Measurements from ENCODE around the gene TMEM229B.

DNA sequence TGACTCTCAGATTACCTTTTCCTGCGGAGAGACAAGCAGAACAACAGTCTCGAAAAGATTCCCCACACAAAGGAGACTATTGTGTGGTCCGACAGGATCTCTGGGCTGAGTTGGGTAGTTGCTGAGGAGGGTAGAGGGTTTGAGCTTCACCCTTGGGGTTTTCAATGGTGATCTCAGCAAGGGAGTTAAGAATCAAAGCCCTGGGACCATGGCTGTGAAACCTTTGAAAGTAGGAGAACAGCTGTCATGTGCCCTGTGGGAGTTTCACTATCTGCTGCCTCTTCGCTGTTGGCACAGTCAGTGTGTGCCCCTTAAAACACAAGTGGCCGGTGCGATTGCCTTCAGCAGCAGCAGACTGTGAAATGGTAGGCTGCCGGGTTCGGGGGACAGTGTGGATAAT is 62.4 kb downstream of the TMEM229B start:
- TF ChIP-seq, protein P1, sequence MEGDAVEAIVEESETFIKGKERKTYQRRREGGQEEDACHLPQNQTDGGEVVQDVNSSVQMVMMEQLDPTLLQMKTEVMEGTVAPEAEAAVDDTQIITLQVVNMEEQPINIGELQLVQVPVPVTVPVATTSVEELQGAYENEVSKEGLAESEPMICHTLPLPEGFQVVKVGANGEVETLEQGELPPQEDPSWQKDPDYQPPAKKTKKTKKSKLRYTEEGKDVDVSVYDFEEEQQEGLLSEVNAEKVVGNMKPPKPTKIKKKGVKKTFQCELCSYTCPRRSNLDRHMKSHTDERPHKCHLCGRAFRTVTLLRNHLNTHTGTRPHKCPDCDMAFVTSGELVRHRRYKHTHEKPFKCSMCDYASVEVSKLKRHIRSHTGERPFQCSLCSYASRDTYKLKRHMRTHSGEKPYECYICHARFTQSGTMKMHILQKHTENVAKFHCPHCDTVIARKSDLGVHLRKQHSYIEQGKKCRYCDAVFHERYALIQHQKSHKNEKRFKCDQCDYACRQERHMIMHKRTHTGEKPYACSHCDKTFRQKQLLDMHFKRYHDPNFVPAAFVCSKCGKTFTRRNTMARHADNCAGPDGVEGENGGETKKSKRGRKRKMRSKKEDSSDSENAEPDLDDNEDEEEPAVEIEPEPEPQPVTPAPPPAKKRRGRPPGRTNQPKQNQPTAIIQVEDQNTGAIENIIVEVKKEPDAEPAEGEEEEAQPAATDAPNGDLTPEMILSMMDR (IDR thresholded peaks at IDR 0.05; ENCODE audit: insufficient read depth, low read depth, low read length), result no peak
- no peak for TF ChIP-seq EZH2 (IDR thresholded peaks at IDR 0.05; ENCODE audit: insufficient read depth, low read length)
